Activated CD4-positive, alpha-beta T cell treated with anti-CD3 and anti-CD28 coated beads, Interleukin-2, amount 50 U/mL, for 48 hours (primary cell): ENCODE data around the gene GLS.

Source experiments
- DNase-seq, 2 experiments: peaks; one replicate each; pipeline ENCODE4 v3.0.0-alpha.2; 2020

Gene GLS

DNA sequence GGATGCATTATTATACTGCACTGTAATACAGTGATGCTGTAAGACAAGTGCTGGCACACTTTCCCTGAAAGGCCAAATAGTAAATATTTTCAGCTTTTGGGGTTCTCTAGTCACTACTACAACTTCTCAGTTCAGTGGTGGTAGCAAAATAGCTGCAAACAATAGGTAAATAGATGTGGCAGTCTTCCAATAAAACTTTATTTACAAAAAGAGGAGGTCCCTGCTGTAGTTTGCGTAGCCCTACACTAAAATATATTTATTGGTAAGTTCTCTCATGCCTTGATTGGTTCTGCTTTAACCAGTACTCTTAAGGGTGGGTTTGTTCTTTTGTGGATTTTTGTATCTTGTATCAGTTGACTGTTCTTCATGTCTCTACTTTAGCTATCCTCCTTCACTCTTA lies 7.8 kb downstream of the GLS start:
- no peak for DNase-seq

DNA sequence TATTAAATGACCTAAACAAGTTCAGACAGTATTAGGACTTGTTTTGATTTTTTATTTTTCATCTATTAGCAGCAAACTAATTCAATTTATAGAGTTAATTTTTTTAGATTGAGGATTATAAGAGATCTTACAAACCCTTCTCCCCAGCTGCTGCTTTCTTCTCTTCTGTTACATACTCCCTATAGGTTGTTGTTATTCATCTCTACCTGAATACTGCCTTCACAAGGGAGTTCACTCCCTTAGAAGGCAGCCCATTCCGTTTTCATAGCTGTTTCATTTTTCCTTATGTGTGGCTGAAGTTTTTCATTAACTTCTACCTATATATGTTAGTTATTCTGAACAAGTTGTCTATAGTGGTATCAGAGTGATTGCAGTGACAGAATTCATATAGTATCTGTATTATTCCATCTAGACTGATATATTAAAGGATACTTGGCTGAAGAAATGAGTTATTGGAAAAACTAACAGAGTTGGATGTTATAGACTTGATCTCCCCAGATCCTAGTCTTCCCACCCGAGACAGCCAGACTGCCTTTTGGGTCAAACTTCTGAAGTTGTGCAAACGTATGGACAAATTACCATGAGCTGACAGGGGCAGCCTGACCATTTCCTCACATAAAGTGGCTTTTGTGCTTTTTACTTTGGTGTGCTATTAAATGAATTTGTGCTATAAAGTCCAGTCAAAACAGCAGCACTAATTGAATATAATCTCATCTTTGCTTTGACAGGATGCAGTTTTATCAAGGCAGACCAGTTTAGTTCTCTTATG lies 8.7 kb downstream of the GLS start:
- DNase-seq = no peak

DNA sequence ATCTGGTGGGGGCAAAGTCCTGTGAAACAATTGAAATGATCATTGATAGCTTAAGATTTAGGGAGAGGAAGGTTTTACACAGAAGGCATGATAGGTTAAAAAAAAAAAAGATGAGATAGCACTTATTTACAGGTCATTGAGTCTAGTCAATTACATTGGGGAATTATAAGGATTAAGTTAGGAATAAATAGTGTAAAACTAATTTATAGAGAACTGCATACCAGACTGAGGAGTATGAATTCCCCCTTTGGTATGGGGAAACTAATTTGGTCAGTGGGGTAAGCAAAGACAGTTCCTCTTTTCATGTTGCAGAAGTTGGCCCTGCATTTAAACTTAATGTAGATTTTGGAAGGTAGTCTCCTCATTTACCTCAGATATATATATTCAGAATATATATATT lies 10.8 kb downstream of the GLS start:
- no peak for DNase-seq

DNA sequence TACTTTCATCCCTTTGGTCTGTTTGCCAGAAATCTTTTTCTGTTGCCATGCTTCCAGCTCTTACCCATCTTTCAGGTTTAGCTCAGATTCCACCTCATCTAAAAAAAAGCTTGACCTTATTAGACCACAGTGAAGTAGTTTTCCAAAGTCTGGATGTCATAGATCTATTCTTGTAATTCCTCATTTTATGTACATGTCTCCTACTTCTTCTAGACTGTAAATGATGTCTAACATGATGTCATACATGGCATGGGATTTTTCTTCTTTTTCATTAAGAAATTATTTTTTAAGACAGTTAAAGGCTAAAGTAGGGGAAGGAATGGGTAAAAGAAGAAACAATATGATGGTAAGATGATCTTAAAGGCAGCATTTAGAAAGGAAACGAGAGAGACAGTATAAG lies 11.3 kb downstream of the GLS start:
- no peak for DNase-seq

DNA sequence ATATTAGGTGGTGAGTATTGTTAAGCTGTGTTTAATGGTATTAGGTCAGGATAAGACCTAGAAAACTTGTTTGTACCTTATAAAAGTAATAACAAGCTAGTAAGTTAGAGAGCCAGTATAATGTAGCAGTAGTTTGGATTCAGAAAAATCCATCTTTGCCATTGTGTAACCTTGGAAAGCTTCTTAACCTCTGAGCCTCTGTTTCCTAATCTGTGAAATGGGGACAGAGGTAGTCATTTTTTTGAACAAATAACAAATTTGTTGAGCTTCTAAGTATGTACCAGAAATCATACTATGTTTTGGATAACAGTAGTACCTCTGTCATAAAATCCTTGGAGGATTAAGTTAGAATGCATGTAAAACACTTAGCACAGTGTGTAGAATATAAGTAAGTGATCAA lies 12.5 kb downstream of the GLS start:
- no peak for DNase-seq

DNA sequence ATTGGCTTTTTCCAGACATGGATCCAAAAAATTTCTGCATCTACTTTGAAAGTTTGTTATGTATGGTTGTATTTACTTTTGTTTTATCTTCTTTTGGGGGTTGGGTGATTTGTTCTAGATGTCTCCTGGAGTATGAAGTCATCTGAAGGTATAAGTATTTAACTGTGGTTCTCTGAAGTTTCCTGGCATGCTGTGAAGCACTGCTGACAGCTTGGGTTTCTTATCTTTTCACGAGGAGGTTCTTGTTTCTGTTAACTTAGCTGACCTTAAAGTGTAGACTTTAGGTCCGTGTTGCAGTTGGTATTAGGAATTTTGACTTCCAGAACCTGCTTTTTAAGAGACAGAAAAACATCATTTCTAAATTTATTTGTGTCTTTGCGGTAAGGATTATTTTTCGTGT lies 15.9 kb downstream of the GLS start:
- no peak for DNase-seq

DNA sequence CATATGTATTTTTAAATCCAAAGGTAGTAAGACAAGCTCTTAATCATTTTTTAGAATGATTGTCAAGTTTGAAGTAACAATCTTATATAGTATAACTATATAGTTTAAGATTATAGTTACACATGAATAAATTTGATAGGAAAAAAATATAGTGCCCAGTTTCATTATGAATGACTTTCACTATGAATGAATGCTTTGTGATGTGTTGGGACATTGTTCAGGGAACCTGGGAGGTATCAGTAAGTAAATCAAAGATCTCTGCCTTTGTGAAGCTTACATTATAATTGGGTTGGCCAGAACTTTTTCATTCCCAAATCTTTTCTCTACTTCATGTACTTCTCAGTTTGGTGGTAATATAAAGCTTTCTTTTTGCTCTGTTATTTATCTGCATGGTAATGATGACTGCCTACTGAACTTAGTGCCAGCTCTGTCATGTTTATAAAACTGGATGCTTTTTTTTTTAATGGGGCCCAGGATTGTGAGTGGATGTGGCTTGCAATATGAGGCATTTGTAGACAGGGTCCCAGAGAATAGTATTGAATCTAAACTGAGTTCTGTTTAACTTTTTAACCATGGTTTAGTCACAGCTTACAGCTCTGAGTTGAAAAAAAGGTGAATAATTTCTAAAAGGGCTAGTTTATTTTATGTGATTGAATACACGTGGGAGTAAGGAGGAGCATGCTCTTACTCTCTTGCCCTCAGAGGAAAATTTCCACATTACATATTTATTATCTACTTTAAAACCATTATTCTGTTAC lies 23.3 kb downstream of the GLS start:
- no peak for DNase-seq

DNA sequence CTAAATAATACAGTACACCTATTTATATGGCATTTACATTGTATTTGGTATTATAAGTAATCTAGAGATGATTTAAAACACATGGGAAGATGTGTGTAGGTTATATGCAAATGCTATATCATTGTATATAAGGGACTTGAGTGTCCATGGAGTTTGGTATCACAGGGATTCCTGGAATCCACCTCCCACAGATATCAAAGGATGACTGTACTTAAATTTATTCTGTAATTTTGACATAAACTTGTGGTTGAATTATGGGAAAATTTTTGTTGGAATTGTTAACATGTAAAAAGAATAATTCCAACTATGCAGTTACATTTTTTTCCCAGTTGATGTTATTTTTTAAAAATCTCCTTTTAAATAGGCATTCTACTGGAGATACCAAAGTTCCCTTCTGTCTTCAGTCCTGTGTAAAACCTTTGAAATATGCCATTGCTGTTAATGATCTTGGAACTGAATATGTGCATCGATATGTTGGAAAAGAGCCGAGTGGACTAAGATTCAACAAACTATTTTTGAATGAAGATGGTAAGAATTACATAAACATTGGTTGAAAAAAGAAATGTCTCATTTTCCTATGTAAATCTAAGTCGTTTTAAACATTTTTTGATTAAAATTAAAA lies 24.1 kb downstream of the GLS start:
- DNase-seq = no peak

DNA sequence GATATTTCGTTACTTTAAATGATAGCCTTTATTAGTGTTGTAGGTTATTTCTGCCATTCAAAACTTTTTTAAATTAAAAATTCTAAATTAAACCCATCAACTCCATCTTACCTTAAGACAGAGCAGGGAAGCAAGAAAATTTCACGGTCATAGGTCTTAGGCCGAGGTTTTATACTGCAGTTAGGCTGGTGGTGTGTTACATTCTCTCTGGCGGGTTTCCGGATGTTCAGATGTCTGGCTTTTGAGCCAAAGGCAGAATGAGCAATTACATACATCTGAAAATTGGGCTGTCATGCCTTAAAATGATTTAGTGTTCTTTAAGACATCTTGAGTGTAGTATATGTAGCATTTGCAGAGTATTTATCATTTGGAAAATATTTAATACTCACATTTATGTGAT lies 27.9 kb downstream of the GLS start:
- DNase-seq = no peak

DNA sequence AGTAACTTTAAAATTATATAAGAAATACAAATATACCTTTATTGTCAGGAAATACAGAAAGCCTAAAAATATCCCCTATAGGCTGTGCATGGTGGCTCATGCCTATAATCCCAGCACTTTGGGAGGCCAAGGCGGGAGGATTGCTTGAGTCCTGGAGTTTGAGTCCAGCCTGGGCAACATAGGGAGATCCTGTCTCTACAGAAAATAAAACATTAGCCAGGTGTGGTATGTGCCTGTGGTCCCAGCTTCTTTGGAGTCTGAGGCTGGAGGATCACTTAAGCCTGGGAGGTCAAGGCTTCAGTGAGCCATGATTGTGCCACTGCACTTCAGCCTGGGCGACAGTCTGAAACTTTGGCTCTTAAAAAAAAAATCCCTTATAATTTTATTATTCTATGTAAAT lies 29.1 kb downstream of the GLS start:
- no peak for DNase-seq

DNA sequence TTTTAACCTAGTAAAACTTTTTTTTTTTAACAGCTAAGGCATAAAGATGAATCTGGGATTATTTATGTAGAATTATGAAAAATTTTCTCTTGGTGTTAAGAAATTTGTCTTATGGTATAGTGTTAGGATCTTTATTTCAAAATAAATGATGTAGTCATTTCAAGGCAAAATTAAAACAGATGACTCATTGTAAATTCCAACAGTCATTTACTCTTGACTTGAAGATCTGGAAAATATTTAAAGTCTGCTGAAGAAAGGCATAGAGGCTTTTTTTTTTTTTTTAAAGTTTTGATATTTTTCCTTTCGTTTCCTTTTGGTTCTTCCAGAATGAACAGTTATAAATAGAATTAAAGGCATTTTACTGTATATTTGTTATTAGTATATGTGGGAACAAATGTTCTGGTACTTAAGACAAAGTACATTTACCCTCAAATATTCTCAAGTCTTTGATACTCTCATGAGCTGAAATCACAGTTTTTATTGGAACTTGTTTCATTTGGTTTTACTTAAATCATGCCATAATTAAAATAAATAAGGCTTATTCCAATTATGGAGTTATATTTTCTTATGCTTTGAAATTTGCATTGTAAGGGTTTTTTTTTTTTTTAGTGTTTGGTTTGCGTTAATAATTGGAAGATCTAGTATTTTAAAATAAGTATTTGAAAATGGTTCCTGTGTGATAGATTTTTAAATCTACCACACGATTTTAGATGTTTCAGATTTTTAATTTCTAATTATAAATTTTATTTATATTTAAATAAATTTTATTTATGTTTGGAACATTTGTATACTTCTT lies 29.9 kb downstream of the GLS start:
- DNase-seq = no peak

DNA sequence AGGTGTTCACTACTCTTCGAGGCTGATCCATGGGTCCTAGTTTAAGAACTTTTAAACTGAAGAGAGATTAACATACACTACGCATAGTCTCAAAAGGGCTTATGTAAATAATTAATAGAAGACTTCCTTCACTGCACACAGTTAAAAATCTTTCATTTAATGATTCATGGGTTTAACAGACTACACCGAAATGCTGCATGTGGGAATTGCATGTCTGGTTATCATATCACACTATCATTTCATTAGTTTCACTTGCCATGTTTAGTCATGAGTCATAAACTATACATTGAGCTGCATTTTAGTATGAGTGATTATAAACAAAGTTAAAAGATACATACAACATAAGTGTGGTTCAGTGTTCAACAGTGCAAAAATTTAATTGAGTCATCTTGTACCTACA lies 31.2 kb downstream of the GLS start:
- no peak for DNase-seq

DNA sequence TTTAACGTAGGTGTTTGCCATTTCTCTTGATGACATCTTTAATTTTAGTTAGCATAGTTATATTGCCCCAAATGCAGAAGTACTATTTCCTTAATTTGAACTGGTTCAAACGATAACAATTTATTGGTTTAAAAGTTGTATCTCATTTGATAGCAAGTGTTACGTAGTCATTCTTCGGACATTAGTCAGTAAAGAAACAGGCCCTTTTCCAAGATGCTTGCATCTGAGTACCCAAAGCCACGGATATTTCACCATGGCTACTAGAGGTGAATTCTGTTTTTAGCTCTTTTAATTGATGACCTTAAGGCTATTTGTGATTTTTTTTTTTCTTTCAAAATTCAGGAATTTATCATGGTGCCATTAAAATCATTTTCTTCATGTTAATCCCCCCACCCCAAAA lies 32.1 kb downstream of the GLS start:
- no peak for DNase-seq

DNA sequence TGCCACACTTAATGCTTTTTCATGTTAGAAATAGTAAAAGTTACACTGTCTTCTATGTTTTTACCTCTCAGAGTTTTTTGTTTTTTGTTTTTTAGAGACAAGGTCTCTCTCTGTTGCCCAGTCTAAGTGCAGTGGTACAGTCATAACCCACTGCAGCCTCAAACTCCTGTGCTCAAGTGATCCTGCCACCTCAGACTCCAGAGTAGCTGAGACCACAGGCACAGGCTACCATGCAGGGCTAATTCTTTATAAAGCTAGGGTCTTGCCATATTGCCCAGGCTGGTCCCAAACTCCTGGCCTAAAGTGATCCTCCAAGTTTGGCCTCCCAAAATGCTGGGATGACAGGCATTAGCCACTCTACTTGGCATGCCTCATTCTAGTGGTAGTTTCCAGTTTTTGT lies 33.1 kb downstream of the GLS start:
- DNase-seq = no peak

DNA sequence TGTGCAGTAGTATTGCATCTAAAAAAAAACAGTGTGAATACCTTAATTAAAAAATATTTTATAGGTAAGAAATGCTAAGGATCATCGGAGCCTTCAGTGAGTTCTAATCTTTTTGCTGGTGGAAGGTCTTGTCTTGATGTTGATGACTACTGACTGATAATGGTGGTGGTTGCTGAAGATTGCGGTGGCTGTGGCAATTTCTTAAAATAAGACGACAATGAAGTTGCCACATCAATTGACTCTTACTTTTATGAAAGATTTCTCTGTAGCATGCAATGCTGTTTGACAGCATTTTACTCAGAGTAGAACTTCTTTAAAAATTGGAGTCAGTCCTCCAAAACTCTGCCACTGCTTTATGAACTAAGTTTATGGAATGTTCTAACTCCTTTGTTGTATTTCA lies 36.2 kb downstream of the GLS start:
- DNase-seq = no peak

DNA sequence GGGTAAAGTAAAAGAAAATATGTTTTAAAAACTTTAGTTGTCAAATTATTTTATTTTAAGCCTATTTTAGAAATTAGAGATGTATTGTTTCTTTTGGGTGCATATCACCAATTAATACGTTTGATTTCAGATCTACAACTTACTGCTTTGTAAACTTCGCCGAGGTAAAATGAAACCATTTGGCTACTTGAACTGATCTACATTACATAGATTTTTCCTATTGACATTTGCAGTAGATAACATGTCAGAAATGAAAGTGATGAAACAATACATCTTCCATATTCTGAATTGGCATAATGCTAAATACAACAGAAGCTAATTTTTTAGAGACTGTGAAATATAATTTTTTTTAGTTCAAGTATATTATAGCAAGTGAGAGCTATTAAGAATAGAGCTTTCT lies 39.5 kb downstream of the GLS start:
- DNase-seq = no peak

DNA sequence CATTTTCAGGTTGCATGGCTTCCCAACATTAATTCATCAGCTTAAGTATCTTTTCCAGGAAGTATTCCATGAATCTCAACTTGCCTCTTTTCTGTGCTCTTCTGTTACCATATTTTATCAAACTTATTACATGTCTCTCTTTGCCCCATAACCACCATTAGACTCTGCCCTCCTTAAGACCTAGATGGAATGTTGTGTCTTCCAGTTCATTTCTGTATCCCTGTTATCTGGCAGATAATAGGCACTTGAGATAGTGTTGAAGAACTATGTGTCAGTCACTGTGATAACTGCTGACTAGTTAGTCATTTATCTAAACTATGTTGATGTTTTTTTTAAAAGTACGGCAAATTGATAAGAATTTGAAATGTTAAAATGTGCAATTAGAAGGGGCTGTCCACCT lies 41.8 kb downstream of the GLS start:
- no peak for DNase-seq

DNA sequence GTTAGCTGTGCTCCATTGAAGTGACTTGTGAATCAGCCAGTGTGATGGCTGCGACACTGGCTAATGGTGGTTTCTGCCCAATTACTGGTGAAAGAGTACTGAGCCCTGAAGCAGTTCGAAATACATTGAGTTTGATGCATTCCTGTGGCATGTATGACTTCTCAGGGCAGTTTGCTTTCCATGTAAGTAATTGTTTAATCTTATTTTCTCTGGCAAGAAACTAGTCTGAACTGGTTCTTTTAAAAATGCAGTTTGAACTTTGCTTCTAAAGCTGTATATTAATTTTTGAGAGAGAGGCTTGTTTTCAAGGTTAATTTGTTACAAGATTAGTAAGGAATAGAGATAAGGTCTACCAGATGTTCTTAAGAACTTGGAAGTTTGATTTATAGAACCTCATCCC lies 46.7 kb downstream of the GLS start:
- no peak for DNase-seq

DNA sequence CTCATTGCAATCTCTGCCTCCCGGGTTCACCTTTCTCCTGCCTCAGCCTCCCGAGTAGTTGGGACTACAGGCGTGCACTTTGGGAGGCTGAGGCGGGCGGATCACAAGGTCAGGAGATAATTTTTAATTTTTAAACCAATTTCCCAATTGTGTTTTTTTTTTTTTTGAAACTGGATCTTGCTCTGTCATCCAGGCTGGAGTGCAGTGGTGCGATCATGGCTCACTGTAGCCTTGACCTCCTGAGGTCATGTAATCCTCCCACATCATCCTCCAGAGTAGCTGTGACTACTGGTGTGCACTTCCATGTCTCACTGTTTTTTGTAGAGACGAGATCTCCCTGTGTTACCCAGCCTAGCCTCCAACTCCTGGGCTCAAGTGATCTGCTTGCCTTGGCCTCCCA lies 49.3 kb downstream of the GLS start:
- DNase-seq = no peak

DNA sequence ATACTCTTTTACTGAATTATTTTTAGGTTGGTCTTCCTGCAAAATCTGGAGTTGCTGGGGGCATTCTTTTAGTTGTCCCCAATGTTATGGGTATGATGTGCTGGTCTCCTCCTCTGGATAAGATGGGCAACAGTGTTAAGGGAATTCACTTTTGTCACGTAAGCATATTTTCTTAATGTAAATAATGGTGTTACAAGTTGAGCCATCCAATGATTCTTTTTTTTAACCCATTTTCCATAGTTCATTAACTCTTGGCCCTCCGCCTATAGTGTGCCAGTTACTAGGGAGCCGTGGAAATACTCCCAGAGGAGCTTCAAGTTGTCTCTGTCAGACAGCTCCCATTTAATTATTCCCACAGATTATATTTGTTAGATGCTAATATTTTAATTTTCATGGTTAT lies 49.8 kb downstream of the GLS start:
- no peak for DNase-seq

DNA sequence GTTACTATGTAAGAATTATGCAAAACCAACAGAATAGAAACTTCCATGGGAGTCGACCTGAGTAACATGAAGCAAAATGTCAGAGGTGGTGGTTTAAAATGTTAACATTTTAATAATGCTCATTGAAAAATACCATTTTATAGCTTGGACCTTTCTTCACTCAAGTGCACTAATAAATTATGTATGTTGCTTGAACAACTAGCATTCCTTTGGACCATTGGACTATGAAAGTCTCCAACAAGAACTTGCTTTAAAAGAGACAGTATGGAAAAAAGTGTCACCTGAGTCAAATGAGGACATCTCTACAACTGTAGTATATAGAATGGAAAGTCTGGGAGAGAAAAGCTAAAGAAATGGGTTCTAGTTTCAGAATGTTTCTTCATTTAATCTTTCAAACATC lies 51.9 kb downstream of the GLS start:
- no peak for DNase-seq

DNA sequence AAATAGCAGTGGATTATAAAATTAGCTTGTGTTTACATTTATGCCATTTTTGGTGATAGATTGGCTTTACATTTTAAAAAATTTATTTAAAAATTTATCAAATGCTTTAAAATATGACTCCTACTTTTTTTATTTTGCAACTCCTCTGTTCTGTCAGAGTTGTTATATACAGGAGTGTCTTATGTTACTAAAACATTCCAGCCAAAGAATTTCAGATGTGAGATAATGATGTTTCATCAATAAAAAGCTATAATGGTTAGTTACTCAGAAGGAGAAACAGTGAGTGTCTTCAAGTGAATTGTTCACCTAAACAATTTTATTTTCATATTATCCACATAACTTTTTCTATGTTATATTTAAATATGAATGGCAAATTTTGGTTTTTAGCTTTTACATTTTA lies 52.7 kb downstream of the GLS start:
- DNase-seq = no peak

DNA sequence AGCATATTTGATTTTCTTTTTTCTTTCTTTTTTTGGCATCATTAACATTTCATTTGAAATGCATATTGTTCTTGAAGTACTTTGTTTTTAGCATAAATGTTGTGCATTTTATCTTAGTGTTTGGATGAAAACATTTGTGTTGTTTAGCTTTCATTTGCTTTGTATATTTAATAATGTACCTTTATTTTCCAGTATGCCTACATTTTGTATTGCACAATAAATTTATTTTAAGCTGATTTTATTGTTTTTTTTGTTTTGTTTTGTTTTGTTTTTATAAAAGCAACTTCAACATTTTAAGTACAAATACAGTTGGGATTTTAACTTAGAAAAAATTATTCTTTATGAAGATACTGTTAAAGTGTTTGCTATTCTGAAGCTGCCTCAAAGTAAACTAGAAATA lies 54.4 kb downstream of the GLS start:
- no peak for DNase-seq
